ENCODE data around the gene MICU1. TPM values are rescaled to one million over a fixed set of nuclear protein-coding genes. Genes with fewer than 3 reads are reported as not detected.

MICU1 gene
- total and polyA plus RNA-seq, 10 of the 15 experiments (the other 5 are each of a cell fraction or from before 2014, with no cell fraction given): 18.2 to 36.4 (median 22.2) TPM

DNA sequence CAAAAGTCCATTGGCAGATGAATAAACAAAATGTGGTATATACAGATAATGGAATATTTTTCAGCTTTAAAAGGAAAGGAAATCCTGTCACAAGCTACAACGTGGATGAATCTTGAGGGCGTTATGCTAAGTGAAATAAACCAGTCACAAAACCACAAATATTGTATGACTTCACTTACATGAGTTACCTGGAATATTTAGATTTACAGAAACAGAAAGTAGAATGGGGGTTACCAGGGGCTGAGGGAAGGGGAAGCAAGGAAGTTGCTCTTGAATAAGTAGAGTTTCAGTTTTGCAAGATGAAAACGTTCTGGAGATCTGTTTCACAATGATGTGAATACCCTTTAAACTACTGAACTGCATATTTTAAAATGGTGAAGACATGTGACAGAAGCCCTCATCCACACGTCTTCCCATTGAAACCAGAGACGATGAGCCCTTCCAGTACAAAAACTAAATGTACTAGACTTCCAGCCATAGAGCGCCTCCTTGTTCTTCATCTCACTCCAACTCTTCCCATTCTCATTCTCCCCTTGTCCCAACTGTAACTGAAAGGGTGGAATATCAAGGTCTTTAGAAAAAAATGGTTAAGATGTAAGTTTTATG lies 62.4 kb downstream of the MICU1 start (continued):
- TF ChIP-seq PML (IDR thresholded peaks at IDR 0.05; ENCODE audit: low read length) (no peak), ZBTB40 (IDR thresholded peaks at IDR 0.05; ENCODE audit: borderline replicate concordance) (no peak), BACH1 (IDR thresholded peaks at IDR 0.05; ENCODE audit: borderline replicate concordance) (no peak), CBFB (IDR thresholded peaks at IDR 0.05; ENCODE audit: low read depth) (no peak; the same call in 1 of the 2 replicates), CBX3 (IDR thresholded peaks at IDR 0.05; ENCODE audit: borderline replicate concordance, low read depth) (no peak), LARP7 (IDR thresholded peaks at IDR 0.05) (no peak), TCF7 (IDR thresholded peaks at IDR 0.05; ENCODE audit: borderline replicate concordance) (0 out of 2 replicates have a peak, but pooled peaks have one; percentile 28), TAF1 (IDR thresholded peaks at IDR 0.05; ENCODE audit: borderline replicate concordance, low read depth, low read length) (no peak), ZNF217 (IDR thresholded peaks at IDR 0.05) (no peak; the same call in 1 of the 2 replicates), SP1 (IDR thresholded peaks at IDR 0.05; ENCODE audit: low read depth, low read length) (no peak), SMAD5 (IDR thresholded peaks at IDR 0.05; ENCODE audit: low read depth) (no peak), ATF7 (IDR thresholded peaks at IDR 0.05; ENCODE audit: low read depth) (peak; percentile 89), ZNF384 (IDR thresholded peaks at IDR 0.05; ENCODE audit: borderline replicate concordance, low read depth, low read length) (no peak), HDAC6 (IDR thresholded peaks at IDR 0.05; ENCODE audit: unreplicated experiment) (no peak), ZNF687 (IDR thresholded peaks at IDR 0.05) (no peak), TCF3 (IDR thresholded peaks at IDR 0.05; ENCODE audit: borderline replicate concordance, insufficient read depth, low read depth, low read length) (no peak), BCL11A (IDR thresholded peaks at IDR 0.05; ENCODE audit: low read depth, low read length) (no peak)
- TF ChIP-seq, protein P1, sequence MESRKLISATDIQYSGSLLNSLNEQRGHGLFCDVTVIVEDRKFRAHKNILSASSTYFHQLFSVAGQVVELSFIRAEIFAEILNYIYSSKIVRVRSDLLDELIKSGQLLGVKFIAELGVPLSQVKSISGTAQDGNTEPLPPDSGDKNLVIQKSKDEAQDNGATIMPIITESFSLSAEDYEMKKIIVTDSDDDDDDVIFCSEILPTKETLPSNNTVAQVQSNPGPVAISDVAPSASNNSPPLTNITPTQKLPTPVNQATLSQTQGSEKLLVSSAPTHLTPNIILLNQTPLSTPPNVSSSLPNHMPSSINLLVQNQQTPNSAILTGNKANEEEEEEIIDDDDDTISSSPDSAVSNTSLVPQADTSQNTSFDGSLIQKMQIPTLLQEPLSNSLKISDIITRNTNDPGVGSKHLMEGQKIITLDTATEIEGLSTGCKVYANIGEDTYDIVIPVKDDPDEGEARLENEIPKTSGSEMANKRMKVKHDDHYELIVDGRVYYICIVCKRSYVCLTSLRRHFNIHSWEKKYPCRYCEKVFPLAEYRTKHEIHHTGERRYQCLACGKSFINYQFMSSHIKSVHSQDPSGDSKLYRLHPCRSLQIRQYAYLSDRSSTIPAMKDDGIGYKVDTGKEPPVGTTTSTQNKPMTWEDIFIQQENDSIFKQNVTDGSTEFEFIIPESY (IDR thresholded peaks at IDR 0.05): no peak

All from GM12878 (cell line).